GM21529 (cell line): ENCODE data around the gene TBRG4.
"Not testable (repeated sequence)": the region's sequence is repeated elsewhere in the genome, so short reads cannot be mapped to it uniquely, and the experiment has no call there.

Experiments used
- ATAC-seq: cut with Tn5 transposase; IDR thresholded peaks from one replicate; pipeline ENCODE4 v1.9.1; 2021; ENCODE audit not compliant: unreplicated experiment

The TBRG4 gene

GRCh38 chr7:45118292-45118691 is 6.8 kb upstream of the TBRG4 start:
- no peak for ATAC-seq

DNA sequence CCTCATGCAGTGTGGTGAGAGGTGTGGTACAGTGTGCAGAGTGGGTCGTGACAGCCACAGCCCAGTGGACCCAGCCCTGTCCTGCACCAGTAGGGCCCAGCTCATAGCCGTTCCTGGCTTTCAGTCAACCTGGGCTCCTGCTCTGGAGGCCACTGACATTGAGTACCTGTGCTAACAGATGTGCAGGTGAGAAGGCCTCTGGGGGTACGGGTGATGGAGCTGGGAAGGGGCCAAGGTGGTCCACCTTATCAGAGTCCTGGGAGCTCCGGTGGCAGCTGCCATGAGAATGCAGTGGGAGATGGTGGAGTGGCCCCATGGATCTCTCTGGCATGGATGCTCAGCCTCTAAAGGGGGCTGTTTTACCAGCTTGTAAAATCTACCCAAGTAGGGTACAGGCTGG is 6.1 kb upstream of the TBRG4 start:
- no peak for ATAC-seq

DNA sequence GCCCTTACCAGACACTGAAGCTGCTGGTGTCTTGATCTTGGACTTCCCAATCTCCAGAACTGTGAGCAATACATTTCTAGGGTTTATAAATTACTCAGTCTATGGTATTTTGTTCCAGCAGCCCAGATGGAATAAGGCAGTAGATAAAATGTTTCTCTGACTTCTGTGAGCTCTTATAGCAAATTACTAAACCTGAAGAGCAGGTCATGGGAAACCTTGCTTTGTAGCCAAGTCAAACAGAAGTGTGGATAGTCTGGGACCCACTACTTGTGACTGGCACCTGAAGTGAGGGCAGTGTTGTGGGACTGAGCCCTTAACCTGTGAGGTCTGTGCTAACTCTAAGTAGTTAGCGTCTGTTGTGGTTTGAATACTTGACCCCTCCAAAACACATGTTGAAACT is 4.6 kb upstream of the TBRG4 start:
- no peak for ATAC-seq

DNA sequence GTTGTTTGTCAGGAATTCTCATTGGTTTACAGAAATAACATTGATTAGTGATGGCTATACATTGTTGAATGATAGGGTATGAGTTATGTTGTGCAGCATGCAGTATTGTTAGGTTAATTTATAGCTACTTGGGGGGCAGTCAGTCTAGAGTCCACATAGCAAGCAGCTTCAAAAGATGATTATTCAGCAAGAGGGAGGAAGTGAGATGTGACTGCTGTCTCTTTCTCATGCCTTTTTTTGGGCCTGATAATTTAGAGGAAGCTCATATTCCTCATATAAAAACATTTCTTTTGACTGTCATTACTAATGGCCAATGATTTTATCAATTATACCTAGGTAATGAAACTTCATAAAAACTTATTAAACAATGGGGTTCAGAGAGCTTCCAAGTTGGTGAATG is 3.4 kb upstream of the TBRG4 start:
- ATAC-seq = no peak

GRCh38 chr7:45114257-45114656 is 2.8 kb upstream of the TBRG4 start:
- not testable (repeated sequence) for ATAC-seq

DNA sequence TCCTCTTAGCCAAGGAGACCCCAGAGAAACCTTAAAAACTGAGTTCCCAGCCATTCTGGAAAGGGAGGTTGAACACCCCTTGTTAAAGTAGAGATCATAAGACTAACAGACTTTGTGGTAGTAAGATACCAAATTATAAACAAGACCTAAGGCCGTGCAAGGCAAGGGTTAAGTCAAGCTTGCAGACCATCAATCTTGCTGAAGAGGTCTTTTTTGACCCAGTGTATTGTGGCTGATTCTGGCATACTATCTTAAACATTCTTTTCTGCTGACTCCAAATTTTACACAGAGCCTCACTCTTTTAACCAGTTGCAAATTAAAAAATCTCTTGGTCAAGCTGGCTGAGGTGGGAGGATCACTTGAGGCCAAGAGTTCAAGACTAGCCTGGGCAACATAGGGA is 1.2 kb upstream of the TBRG4 start:
- no peak for ATAC-seq

- ATAC-seq = no peak
These were observed 2.6 kb downstream of the TBRG4 start for GRCh38 chr7:45108863-45109262.

GRCh38 chr7:45107356-45107755 is 4.1 kb downstream of the TBRG4 start:
- ATAC-seq = no peak

GRCh38 chr7:45106820-45107219 is 4.7 kb downstream of the TBRG4 start:
- ATAC-seq = no peak

- no peak for ATAC-seq
These were observed 5.8 kb downstream of the TBRG4 start for GRCh38 chr7:45105588-45106188.

DNA sequence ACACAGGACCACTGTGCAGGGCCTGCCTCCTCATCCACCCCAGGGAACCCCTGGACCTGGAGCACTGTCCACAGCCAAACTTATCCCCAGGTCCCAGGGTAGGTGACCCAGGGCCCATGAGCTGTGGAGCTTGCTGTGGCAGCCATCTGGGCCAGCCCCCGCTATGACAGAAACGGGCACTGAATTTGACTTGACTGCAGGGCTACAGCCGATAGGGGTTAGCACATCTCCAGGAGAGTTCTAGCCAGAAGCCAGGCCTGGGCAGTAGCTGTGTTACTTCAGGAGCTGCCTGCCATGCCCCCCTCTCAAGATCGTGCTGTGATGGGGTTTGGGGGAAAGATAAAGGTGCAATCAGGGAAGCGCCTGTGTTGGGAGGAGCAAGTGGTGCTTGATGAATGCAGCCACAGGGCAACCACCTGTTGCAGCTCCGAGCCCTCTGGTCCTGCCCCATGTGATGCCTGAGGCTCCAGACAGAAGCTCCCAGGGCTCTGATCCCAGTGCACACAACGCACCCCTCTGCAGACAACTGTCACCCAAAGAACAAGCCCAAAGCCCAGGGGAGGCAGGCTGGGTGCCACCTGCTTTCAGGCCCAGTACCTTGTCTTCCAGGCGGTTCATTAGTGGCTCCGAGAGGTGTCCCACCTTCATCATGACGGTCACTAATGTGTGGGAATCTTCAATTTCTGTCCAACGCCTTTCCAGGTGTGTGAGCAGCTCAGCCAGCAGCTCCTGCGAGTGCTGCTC is 6.5 kb downstream of the TBRG4 start:
- ATAC-seq = no peak

GRCh38 chr7:45103958-45104843 is 7.3 kb downstream of the TBRG4 start:
- ATAC-seq = no peak

- no peak for ATAC-seq
These were observed 8.4 kb downstream of the TBRG4 start for GRCh38 chr7:45102785-45103712.

DNA sequence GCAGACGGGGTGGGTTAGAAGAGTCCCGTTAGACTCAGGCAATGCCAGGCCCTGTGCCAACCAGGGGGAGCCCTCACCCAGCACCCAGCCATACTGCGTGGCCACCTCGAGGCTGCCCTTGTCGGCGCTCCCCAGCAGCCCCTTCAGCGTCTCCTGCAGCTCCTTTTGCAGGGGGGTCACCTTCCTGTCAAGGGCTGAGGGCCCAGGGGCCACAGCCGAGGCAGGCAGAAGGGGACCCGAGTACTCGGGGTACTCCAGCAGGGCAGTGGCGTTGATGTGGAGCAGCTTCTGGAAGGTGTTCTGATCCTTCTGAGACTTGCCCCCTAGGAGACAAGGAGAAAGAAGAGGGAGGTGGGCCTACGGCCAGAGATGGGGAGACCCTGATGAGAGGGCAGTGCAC is 9.7 kb downstream of the TBRG4 start:
- ATAC-seq = no peak

DNA sequence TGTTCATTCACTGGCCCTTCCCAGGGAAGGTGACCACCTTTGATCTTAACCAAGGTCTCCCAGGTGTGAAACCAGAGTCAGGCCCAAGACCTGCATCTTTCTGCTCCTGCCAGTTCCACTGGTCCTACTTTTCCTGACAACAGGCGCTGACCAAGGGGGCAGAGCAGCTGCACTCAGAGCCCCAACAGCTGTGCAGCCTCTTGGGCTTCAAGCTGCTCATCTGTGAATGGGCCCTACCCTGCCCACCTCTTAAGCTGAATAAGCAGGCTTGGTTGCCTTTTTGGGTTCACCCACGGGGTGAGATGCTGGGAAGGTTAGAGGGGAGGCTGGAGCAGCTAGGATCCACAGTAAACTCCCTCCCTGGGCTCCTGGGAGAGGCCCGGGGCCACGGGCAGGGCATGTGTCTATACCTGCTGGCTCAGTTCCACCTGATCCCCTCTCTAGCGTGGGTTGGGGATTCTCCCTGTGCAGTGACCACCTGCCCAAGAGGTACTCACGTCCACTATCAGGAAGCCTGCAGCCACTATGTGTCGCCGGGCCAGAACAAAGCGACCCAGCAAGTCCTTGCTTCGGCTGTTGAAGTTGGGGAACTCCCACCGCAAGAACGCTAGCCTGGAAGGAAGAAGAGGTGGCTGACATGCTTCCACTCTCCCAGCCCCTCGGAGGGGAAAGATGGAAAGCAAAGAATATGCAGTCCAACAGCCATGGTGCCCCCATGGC is 10.6 kb downstream of the TBRG4 start:
- ATAC-seq = no peak

- ATAC-seq = no peak
These were observed 11.4 kb downstream of the TBRG4 start for GRCh38 chr7:45099891-45100760.

GRCh38 chr7:45098983-45099839 is 12.3 kb downstream of the TBRG4 start:
- no peak for ATAC-seq

DNA sequence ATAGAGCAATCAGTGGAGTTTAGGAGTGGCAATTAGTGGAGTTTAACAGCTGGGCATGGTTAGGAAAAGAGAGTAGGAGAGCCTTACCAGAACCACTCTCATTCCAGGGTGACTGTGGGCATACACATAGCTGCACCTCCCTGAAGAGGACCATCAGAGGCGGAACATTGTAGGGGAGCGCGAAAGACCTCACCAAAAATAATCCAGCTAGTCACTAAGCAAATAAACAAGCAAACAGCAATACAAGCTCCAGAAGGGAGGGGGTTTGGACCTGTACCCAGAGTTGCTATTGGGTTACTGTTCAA is 18.6 kb downstream of the TBRG4 start:
- no peak for ATAC-seq
